ENCODE measurements around the gene ADAM12. TPM values are rescaled to one million over a fixed set of nuclear protein-coding genes. Genes with fewer than 3 reads are reported as not detected.

ADAM12 gene
- total and polyA plus RNA-seq, 10 donors: 0.51 to 7.0 (median 1.0) TPM

GRCh38 chr10:126080879-126081411 is 307.3 kb downstream of the ADAM12 start:
- no peaks in the 10 kb centered on the region for H3K36me3 ChIP-seq
- intact Hi-C loops (cut with DNase I; ENCODE audit: low total_unique reads): no loop called here
- H3K4me3 ChIP-seq: no peak overlapping the region
- H3K4me1 ChIP-seq: no peaks in the 10 kb centered on the region
- H3K9me3 ChIP-seq: peaks cover 0 to 8% (median 0%) of the 10 kb centered on the region in 8 donors
- H3K27ac ChIP-seq: no peak overlapping the region
- WGBS, 5 donors: 40 to 56% (median 50%) methylated on average over 12 of the region's 12 CpGs
- no peaks in the 10 kb centered on the region for H3K27me3 ChIP-seq (replicated peaks in 1 of 7)
- TF ChIP-seq POLR2A (IDR thresholded peaks at IDR 0.05): no peak
- no peak for TF ChIP-seq POLR2AphosphoS5 (IDR thresholded peaks at IDR 0.05)
- TF ChIP-seq CTCF (IDR thresholded peaks at IDR 0.05 in 8 of 11, conservative IDR thresholded peaks at IDR 0.05 in 3 of 11): no peak
- DNase-seq: no peak

GRCh38 chr10:126080291-126080825 is 307.9 kb downstream of the ADAM12 start:
- intact Hi-C loops (cut with DNase I; ENCODE audit: low total_unique reads): no loop called here
- no peaks in the 10 kb centered on the region for H3K4me1 ChIP-seq
- WGBS, 5 donors: 76 to 90% (median 82%) methylated on average over 7 of the region's 7 CpGs

GRCh38 chr10:126075009-126075408 is 313.3 kb downstream of the ADAM12 start:
- Histone ChIP-seq H3K4me1 (no peaks in the 10 kb centered on the region), H3K9me3 (peaks cover 0 to 8% (median 0%) of the 10 kb centered on the region in 8 donors), H3K36me3 (no peaks in the 10 kb centered on the region), H3K27me3 (replicated peaks in 1 of 7) (peaks cover 0 to 3% (median 0%) of the 10 kb centered on the region in 7 donors), H3K27ac (no peak overlapping the region), H3K4me3 (no peak overlapping the region)
- DNase-seq: no peak
- 69 to 82% (median 74%) methylated on average over 6 of the region's 6 CpGs for WGBS, 5 donors
- TF ChIP-seq POLR2AphosphoS5 (IDR thresholded peaks at IDR 0.05): no peak
- TF ChIP-seq POLR2A (IDR thresholded peaks at IDR 0.05): no peak
- no peak for TF ChIP-seq CTCF (IDR thresholded peaks at IDR 0.05 in 8 of 11, conservative IDR thresholded peaks at IDR 0.05 in 3 of 11)
- intact Hi-C loops (cut with DNase I; ENCODE audit: low total_unique reads): no loop called here

More at GRCh38 chr10:126080291-126080825, 307.9 kb downstream of the ADAM12 start:
- Histone ChIP-seq H3K4me3 (no peak overlapping the region), H3K36me3 (no peaks in the 10 kb centered on the region), H3K27me3 (replicated peaks in 1 of 7) (no peaks in the 10 kb centered on the region), H3K9me3 (peaks cover 0 to 8% (median 0%) of the 10 kb centered on the region in 8 donors), H3K27ac (no peak overlapping the region)
- no peak for TF ChIP-seq POLR2A (IDR thresholded peaks at IDR 0.05)
- TF ChIP-seq CTCF (IDR thresholded peaks at IDR 0.05 in 8 of 11, conservative IDR thresholded peaks at IDR 0.05 in 3 of 11): no peak
- TF ChIP-seq POLR2AphosphoS5 (IDR thresholded peaks at IDR 0.05): no peak
- no peak for DNase-seq

GRCh38 chr10:126074291-126074690 is 314.0 kb downstream of the ADAM12 start:
- TF ChIP-seq CTCF (IDR thresholded peaks at IDR 0.05 in 8 of 11, conservative IDR thresholded peaks at IDR 0.05 in 3 of 11): no peak
- no peak for TF ChIP-seq POLR2AphosphoS5 (IDR thresholded peaks at IDR 0.05)
- TF ChIP-seq POLR2A (IDR thresholded peaks at IDR 0.05): no peak
- DNase-seq: no peak
- no peak overlapping the region for H3K27ac ChIP-seq
- peaks cover 0 to 8% (median 0%) of the 10 kb centered on the region in 8 donors for H3K9me3 ChIP-seq
- WGBS, 5 donors: 65 to 93% (median 83%) methylated on average over 3 of the region's 3 CpGs
- no peaks in the 10 kb centered on the region for H3K4me1 ChIP-seq
- intact Hi-C loops (cut with DNase I; ENCODE audit: low total_unique reads): no loop called here
- H3K36me3 ChIP-seq: no peaks in the 10 kb centered on the region
- no peak overlapping the region for H3K4me3 ChIP-seq
- H3K27me3 ChIP-seq (replicated peaks in 1 of 7): peaks cover 0 to 3% (median 0%) of the 10 kb centered on the region in 7 donors

Data from spleen (tissue), 11 donors.